Fibroblast of peridontal ligament (primary cell): ENCODE data around the gene P2RY14.

Experiments
- DNase-seq: peaks from one replicate; pipeline ENCODE4 v3.0.0-alpha.2; 2010; ENCODE audit errors: extremely low read depth

The P2RY14 gene

DNA sequence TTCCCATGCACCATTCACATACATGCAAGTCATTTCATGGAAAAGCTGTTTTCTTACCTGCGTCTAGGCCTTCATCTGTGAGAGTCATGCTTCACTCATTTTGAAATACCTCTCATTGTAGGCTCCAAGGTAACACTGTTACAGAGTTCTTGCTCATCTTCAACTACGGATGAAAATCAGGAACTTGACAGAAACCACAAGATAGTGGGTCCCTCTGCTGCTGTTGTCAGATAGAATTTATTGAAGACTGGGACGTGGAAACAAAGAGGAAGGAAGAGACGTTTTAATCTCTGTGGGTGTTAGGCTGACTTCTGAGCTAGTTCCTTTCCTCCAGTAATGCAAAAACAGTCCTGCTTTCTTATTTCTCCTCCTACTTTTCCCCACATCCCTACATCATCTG is at the start of gene P2RY14:
P2RY14 (minus strand) TSS at position 313 of the 400 bp plus-strand sequence. CDS start 64,226 bp downstream, outside the sequence.
- no peak for DNase-seq

DNA sequence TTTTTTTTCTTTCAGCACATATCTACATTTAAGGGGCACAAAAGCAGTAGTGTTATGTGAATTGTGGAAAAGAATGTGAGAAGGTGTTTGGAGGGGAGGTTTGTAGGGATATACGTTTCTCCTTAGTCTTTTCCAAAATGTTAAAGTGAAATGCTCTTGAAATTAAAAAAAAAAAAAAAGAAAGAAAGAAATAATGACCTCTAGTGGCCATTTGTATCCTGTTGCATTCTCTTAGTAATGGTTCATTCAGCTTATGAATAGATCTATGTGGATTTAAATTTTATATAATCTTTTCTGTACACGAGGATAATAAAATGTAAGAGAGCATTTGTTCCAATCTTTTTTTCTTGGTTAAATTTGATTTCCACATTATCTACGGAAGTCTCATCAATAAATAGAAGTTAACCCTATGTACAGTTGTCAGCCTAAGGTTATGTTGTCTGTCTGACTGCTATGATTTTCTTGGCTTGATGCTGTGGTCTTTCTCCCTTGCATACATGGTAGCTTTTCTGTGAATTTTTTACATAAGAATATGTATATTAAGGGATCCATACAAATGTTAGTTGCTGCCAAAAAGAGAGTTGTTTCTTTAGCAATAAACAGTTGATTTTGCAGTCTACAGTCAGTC is 49.3 kb upstream of the P2RY14 start:
- peak; percentile 62 for DNase-seq

DNA sequence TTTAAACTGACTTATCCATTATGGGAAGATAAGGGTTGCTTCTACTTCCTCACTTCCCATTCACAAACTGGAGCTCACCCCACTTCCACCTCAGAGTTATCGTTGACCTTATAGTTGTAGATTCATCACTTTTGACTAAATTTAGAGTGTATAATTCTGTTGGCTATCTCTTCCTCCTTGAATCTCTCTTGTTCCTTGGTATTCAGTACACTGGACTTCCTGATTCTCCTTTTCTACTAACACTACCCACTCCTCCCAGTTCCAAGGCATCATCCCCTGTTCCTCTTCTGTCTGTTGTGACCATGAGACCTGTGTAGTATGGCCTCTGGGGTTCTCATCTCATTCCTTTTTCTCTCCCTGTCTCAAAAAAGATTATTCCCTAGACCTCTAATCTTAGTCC is 44.2 kb upstream of the P2RY14 start:
- no peak for DNase-seq

DNA sequence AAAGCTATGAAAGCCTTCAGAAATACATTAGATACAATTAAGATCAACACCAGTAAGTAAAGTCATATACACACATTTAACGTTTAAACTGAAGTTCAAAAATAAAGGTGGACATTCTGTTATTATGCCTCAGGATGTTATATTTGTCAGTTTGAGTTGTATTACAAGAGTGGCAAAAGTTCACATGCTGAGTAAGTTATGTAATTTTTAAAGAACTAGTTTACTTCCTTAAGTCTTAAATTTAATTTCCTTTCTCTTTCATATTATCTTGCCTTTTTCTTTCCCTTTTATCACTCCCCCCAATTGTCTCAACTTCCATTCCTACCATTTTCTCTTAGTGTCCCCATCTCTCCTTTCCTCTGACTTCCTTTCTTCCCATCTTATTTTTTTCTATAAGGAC is 43.2 kb upstream of the P2RY14 start:
- DNase-seq: no peak

DNA sequence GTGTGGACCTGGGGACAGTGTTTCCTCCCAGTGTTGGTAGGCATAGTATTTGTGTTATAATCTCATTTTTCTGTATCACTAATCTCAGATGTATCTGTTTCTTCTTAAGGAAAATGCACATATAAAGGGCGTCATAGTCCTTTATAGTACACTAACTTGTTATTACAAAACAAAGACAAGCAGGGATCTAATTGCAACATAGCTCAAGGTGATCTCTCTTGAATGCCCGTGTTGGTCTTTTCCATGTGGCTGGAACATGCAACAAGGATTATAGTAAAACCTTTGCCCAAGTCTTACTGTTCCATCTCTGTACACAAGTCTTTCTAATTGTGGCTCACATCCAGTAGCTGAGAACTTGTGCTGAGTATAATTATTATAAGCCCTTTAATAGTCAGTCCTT is 41.8 kb upstream of the P2RY14 start:
- DNase-seq: no peak

DNA sequence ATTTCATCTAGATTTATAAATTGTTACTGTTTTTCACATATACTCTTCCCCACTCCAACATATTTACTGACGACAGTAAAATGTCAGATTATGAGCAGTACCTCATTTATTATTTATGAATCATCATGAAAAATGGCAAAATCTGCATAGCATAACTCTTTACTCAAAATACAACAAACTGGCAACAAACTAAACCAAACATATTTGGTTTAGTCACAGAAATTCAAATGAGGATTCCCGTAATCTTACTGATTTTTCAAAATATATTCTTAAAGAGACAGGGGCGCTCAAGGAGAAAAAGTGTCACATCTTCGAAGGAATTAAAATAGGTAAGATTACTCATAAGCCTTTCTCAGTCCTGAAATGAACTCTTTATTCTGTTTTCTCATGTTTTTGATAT is 41.3 kb upstream of the P2RY14 start:
- DNase-seq: no peak

DNA sequence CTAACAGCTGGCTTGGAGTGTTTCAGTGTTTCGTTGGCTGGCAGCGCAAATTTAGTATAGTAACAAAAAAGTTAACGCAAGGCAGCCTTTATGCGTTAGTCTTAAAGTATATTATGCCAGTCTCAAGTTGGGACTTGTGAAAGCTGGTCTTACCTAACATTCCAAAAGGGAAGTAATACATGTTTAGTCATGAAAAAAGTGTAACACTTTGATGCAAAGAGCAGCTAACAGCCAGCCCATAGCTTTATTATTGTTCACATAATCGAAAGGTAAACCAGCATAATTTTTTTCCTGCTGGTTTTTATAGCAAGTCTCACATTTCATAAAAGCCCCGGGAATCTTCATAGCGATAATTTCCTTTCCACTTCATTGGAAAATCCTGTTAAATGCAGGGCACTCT is 40.6 kb upstream of the P2RY14 start:
- DNase-seq: no peak

DNA sequence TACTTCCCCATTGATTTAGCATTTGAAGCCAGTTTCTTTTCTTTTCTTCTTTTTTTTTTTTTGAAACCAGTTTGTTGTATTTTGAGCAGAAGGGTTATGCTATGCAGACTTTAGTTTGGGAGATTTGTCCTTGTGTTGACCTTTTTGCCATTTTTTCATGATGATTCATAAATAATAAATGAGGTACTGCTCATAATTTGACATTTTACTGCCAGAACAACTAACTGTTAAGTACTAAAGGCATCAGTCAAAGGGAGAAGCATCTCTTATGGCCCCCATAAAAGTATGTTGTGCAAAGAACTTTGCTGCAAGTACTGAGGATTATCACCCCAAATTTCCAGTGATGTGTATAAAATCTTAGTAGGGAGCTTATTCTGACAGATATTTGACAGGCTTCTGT is 40.0 kb upstream of the P2RY14 start:
- DNase-seq: no peak

DNA sequence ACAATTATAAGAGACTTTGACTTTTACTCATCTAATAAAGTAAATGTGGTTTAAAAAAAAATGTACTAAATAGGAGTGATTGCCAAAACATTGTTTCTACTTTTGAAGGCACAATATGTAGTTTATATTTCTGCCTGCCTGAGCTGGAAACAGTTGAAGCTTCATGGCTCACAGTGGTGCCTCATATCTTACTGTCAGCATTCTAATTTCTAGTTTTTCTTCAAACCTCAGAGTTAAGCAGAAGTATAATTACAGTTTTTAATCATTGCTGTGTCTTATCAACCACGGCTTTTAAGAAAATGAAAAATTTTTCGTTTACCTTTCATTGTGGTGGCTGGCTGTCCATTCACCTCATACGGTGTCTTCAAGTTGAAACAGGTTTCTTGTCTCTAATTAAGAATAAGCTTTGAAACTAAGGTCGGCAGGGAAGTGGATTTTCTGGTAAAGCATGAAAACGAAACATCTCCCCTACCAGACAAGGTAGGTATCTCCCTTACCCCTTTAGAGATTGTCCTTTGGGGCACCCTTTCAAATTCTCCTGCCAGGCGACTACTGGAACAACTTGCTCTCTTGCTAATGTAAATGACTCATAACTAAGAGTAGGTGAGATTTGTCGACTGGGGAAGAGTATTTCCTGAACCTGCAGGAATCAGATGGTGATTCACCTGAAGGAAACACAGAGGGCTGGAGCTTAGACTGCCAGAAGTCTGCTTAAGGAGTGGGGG is 38.1 kb upstream of the P2RY14 start, which contains the start of gene GPR87:
GPR87 (minus strand) TSS at position 554 of the 725 bp plus-strand sequence. CDS start 16,720 bp downstream, outside the sequence.
- DNase-seq: no peak

DNA sequence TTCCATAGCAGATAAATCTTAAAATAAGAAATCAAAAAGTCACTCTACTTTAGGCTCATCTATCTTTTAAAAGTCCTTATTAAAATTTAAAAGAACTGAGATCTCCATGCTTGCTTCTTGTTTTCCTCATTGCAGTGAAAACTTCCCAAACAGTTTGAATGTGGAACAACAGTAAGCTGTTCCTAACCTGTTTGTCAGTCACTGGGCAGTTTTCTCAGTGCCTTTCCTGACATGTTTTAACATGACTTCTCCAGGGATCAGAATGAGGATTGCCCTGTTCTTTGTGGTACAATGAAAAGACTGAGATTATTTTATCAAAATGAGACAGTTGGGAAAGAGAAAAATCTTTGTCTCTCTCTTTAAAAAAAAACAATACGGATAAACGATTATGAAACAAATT is 37.5 kb upstream of the P2RY14 start:
- DNase-seq: no peak

DNA sequence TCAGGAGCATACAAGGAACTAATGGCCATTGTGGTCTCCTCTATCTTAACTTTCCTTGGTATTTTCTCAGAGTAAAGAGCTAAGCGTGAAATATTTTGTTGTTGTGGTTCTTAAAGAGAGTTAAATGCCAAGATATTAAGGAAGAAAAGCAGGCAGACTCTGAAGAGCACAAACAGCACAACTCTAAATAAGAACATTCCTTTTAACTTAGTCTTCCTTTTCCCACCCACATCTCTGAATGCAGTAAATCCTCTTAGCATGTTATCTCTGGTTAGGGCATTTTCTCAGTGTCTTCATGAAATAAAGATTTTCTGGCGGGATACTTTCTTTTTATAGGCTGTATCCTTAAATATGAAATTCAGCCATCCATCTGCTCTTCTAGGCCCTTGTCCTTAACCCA is 36.8 kb upstream of the P2RY14 start:
- no peak for DNase-seq

DNA sequence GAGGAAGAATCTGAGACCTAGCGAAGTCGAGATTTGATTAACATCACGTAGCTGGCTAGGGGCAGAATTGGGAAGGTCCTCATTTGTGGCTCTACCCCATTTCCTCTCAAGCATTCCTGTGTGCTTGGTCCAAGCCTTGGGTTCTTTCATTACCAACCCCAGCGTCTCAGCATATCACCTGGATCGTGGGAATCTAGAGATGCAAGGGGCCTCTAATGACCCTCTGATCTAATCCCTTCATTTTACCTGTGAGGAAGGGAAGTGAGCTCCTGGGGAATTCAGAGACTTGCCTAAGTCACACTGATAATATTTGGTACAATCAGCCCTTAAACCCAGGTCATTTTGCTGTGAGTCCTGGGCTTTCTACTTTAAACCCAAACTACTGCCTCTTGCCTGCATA is 36.3 kb upstream of the P2RY14 start:
- no peak for DNase-seq

DNA sequence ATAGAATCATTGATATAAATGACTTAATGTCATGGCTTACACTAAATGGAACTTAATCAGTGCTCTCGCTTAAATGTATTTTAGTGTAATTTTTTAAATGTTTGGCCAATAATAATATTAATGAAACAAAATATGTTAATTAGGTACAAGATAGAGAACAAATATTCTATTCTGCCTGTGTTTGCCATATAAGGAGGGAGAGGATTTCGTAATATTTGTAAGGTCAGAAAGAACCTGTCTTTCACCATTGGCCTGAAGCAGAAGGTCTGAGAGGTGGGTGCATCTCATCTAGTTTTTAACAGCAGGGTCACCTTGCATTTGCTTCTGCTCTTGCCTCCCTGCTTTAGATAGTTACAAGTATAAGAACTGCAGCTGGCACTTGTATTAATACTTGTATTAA is 35.8 kb upstream of the P2RY14 start:
- DNase-seq: no peak

DNA sequence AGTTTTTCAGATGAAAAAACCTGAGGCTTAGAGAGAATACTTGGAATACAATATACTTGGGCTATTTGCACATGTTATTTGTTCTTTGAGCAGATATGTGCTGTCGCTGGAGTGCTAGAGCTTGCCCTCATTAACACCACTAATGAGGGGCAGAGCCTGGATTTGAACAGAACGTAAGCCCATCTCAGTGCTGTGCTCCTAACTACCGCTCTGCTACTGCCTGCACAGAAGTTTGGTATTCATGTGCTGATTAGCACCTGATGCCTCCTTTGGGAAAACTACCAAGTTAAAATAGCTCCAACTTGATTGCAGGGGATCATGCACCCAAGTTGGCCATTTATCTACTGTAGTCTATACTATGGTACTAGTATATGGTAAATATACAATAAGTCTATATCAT is 34.6 kb upstream of the P2RY14 start:
- DNase-seq: no peak

DNA sequence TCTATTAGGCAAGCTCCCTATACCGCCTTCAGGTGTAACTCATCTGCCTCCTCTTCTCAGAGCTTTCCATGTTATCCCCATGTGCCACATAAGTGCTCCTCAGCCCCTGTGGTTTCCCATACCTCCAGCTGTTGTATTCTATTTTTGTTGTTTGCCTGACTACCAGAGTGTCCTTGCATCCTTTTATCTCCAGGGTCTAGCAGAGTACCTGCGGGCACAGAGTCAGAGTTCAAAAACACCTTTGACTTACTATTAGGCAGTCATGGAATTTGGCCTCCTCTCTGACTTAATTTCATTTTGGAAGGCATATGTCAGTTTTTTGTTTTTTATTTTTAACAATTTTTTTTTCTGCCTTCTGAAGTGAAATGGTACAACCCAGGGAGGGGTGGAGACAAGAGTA is 31.2 kb upstream of the P2RY14 start:
- DNase-seq: no peak

DNA sequence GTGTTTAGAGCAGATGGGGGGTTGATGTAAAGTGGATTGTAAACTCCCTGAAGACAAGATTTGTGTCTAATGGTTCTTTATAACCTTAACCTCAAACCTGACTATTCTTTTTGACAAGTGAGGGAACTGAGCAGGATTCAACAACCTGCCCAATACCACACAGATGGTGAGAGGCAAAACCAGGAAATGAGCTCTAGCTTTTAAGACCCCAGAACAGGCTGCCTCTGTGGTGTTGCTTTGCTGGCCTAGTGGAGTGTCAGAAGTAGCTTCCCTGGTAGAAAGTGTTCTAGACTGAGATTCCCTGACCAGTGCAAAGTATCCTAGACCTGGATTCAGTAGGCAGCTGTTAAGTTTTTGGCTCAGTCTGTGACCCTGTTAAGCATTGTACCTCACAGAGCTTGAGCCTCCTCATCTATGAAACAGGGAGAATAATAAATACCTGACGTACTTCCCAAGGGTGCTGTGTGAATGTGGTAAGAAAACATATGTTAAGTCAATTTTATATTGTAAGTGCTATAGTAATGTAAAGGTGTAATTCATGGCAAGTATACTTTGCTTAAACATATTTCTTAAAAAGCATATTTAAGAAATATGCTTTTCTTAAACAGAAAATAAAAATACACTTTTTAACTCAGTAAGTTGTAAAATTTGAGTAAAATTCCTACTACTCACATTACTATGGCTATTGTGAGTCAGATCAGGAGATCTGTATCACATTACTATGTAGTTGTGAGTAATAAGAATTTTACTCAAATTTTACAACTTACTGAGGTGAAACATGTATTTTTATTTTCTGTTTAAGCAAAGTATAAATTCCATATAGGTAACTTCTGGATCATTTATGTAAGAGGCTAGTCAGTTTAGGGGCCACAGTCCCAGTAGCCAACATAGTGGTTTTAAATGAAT is 29.5 kb upstream of the P2RY14 start:
- peak; percentile 40 for DNase-seq

DNA sequence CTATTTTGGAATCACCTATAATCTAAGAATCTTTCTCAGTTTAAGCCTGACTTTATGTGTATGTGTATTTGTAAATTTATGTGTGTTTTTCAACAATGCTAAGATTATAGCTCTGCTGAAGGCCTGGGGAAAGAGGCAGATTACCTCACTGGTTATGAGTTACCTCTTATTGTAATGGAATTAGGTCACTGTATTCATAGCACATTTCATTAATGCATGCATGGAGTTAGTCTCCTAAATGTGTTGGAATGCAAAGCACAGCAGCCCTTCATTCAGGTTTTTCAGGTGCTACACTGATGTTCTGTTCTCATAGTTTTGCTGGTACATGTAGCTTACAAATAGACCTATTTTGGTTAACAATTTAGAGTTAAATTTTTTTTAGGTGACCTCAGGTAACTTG is 28.8 kb upstream of the P2RY14 start:
- no peak for DNase-seq

DNA sequence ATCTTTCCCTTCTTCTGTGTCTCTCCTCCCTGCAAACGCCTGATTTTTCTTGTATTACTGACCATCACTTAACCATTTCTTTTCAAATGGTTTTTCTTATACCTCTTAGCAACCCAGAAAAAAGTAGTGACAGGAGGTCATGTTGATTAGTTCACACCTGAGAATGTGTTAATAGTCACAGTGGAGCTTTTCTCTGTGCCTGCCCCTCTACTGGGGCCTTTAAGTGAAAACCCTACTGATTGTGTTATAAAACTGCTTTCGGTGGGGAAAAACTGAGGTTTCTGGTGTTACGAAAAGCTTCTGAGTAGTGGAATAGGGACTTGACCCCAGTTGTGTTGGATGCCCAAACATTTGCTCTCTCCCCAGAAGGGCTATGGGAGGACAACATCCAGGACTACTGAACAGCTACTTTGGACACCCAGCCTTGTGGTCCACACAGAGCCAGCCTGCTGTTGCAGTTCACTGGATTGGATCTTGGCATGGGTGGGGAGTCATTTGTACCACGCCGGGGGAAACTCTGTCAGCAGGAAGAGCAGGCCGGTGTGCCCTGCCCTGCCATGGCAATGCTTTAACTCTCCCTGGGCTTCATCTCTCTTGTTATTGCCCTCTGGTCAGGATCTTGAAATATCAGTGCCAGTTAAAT is 27.9 kb upstream of the P2RY14 start:
- DNase-seq: no peak

DNA sequence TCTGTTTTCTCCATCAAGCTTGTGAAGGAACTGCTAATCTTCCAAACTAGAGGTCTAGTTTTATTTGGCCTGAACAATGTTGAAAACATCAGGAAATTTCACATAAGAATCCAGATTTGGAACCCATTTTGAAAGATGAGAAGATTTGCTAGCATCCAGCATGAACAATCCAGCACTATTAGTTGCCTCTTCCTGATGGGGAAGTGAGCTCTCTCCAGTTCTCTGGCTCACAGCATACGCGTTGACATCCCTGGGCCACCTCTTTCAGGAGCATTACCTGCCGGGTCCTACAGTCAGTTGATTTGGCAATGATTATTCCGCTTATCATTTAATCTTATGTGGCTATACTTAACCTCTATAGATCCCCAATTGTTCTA is 27.4 kb upstream of the P2RY14 start:
- peak; percentile 30 for DNase-seq

DNA sequence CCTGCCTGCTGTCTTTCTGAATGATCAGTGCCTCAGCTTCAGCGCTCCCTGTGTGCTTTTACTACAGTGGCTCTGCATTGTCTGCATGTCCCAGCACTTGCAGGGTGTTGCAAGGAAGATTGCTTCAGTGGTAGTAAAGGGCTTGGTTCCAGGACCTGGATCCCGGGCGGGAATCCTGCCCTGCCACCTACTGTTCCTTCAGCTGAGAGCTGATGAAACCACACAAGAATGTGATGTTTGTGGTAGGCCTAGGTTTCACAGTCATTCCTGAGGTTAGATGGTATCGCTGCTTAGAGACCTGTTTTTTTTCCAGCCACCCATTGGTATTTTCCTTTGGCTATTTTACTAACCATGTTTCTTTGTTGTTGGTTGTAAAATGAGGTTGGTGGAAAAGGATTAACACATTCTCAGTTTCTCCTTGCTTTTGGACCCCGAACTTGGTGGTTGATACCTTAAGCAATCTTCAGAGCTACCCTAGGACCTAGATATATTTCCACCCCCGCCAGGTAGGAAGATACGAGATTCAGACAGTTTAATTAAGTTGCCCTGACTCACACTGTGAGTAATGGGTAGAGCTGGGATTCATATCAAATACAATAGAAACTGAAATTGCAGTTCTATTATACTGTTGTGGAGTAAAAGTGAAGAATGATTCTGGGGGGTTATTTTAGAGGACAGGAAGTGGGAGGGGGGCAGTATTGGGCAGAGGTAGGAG is 26.9 kb upstream of the P2RY14 start:
- peak; percentile 96 for DNase-seq

DNA sequence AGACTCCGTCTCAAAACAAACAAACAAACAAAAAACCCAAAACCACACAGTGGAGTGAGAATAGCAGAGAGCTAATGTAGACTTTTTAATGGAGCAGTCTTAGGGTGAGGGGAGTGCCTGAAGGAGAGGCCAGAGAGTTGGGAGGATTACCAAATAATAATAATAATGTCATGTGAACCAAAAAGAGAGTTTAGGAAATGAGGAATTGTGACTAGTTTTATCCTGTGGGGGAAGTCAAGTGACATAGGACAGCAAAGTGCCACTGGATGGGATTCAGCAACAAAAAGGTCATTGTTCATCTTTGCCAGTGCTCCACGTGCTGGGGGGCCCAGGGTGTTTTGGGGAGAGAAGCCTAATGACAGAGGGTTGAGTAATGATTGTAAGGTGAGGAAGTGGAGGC is 25.4 kb upstream of the P2RY14 start:
- no peak for DNase-seq
